OCI-LY3 (cell line): ENCODE measurements around the gene LHFPL3.
A peak's percentile ranks its signal among the peaks of the same experiment; 100 is the strongest.

Source experiments
- H2AFZ ChIP-seq: fragments of 200-600, 300-600 bp; shearing (Covaris generic); 2 replicates; pipeline ENCODE4 v1.6.0; 2014; ENCODE audit warnings: antibody characterized with exemption, low read depth, low read length
- H3K27ac ChIP-seq: fragments of 200-600, 300-600 bp; sonication (generic); 2 replicates; pipeline ENCODE4 v1.5.1; 2014; ENCODE audit warnings: mild to moderate bottlenecking, low read length, moderate library complexity, mixed read lengths
- H3K27me3 ChIP-seq: fragments of 200-600, 300-600 bp; sonication (generic); 2 replicates; pipeline ENCODE4 v1.6.1; 2014; ENCODE audit warnings: low read depth, low read length, mixed read lengths
- H3K36me3 ChIP-seq: fragments of 200-600, 300-600 bp; sonication (generic); replicated peaks from 2 replicates; pipeline ENCODE3; 2014; ENCODE audit warnings: low read depth, low read length, mixed read lengths
- H3K4me1 ChIP-seq: fragments of 300-600, 200-600 bp; sonication (generic); 2 replicates; pipeline ENCODE4 v1.6.1; 2014; ENCODE audit warnings: low read length, mixed read lengths
- H3K4me2 ChIP-seq: fragments of 200-600, 300-600 bp; sonication (generic); 2 replicates; pipeline ENCODE4 v1.6.1; 2014; ENCODE audit warnings: low read length, mixed read lengths
- H3K4me3 ChIP-seq: fragments of 300-600, 200-600 bp; sonication (generic); 2 replicates; pipeline ENCODE4 v1.5.1; 2014; ENCODE audit warnings: antibody characterized with exemption, mild to moderate bottlenecking, low read length, moderate library complexity
- H3K79me2 ChIP-seq: fragments of 300-600, 200-600 bp; shearing (Covaris generic); 2 replicates; pipeline ENCODE4 v1.6.1; 2014; ENCODE audit warnings: mild to moderate bottlenecking, low read length, mixed read lengths
- H3K9ac ChIP-seq: fragments of 300-600, 200-600 bp; shearing (Covaris generic); 2 replicates; pipeline ENCODE4 v1.6.0; 2014; ENCODE audit warnings: mild to moderate bottlenecking, low read length, moderate library complexity
- H3K9me3 ChIP-seq: fragments of 200-600, 300-600 bp; shearing (Covaris generic); 2 replicates; pipeline ENCODE4 v1.6.1; 2014; ENCODE audit warnings: low read length, mixed read lengths; ENCODE audit not compliant: insufficient read depth
- H4K20me1 ChIP-seq: fragments of 200-600, 300-600 bp; sonication (generic); 2 replicates; pipeline ENCODE4 v1.6.1; 2016; ENCODE audit warnings: low read length, mixed read lengths; ENCODE audit not compliant: insufficient read depth
- CTCF ChIP-seq: fragments of 200-600, 300-600 bp; sonication (generic); IDR thresholded peaks from 2 replicates; pipeline ENCODE4 v1.5.1; 2014; ENCODE audit warnings: antibody characterized with exemption, low read length, low read depth
- EZH2phosphoT487 ChIP-seq: fragments of 200-600 bp; shearing (Covaris generic); IDR thresholded peaks from 2 replicates; pipeline ENCODE4 v1.6.1; 2018; ENCODE audit warnings: antibody characterized with exemption, mixed run types, low read depth

LHFPL3 gene

GRCh38 chr7:104366390-104366789 is 38.0 kb downstream of the LHFPL3 start:
- Histone ChIP-seq H3K4me2 (peak overlapping the region; percentile 67), H3K36me3 (peaks cover 2% of the 10 kb centered on the region), H2AFZ (no peak overlapping the region), H3K9me3 (peaks cover 6% of the 10 kb centered on the region; the same call in 1 of the 2 replicates), H3K4me3 (peak overlapping the region; percentile 70), H3K4me1 (peaks cover 65% of the 10 kb centered on the region), H3K79me2 (peaks cover 25% of the 10 kb centered on the region), H4K20me1 (no peaks in the 10 kb centered on the region), H3K27ac (peak overlapping the region; percentile 91), H3K27me3 (no peaks in the 10 kb centered on the region), H3K9ac (peak overlapping the region; percentile 65; the same call in 1 of the 2 replicates)
- TF ChIP-seq EZH2phosphoT487 (no peak), CTCF (no peak)

- H3K27ac ChIP-seq = peak overlapping the region; percentile 91
- H3K4me2 ChIP-seq = peak overlapping the region; percentile 67
- no peaks in the 10 kb centered on the region for H4K20me1 ChIP-seq
- H3K9me3 ChIP-seq = no peaks in the 10 kb centered on the region; the same call in 1 of the 2 replicates
- H3K4me1 ChIP-seq = peaks cover 79% of the 10 kb centered on the region
- H3K9ac ChIP-seq = peak overlapping the region; percentile 65
- peaks cover 38% of the 10 kb centered on the region for H3K79me2 ChIP-seq
- H3K27me3 ChIP-seq = no peaks in the 10 kb centered on the region
- no peak overlapping the region; the same call in 1 of the 2 replicates for H2AFZ ChIP-seq
- peaks cover 4% of the 10 kb centered on the region for H3K36me3 ChIP-seq
- TF ChIP-seq CTCF (no peak), EZH2phosphoT487 (no peak)
- peak overlapping the region; percentile 70 for H3K4me3 ChIP-seq
Observed at GRCh38 chr7:104367926-104368325, 39.5 kb downstream of the LHFPL3 start.

DNA sequence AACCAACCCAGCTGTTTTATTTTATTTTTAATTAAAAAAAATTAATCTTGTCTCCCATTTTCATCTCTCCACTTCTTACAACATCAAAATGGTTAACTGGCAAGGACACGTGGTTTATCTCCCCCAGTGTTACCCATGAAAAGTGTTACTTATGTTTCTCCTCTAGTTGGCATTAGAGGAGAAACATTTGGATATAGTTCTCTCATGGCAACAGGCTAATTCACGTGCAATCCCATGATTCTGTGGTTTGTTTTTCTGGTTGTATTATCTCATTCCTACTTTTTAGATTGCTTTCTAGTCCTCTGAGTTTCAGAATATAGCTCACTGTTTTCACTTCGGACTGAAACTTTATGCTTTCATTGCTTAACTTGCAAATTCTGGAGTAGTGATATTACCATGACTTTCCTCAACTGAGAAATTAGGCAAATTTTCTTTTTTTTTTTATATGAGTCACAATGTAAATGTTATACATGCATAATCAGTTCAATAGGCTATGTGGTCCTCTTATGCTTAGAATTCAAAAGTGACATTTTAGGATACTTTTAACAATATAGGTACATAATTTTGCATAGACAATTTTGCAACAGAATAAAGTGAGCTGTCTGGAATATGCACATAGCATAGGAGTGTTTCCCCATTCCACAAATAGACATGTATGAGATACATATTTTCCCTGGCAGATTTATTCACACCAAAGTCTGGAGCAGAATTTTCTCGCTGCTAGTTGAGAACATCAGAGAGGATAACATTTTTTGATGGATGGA is 43.0 kb downstream of the LHFPL3 start:
- Histone ChIP-seq H2AFZ (no peak overlapping the region), H3K79me2 (peaks cover 57% of the 10 kb centered on the region), H3K9ac (peak overlapping the region; percentile 64), H3K9me3 (no peaks in the 10 kb centered on the region), H3K4me2 (peak overlapping the region; percentile 80), H4K20me1 (no peaks in the 10 kb centered on the region), H3K27me3 (no peaks in the 10 kb centered on the region), H3K27ac (peak overlapping the region; percentile 91), H3K4me3 (peak overlapping the region; percentile 62), H3K4me1 (peaks cover 65% of the 10 kb centered on the region), H3K36me3 (peaks cover 10% of the 10 kb centered on the region)
- TF ChIP-seq CTCF (no peak), EZH2phosphoT487 (peak; percentile 77)

- H3K27me3 ChIP-seq = no peaks in the 10 kb centered on the region
- H3K27ac ChIP-seq = peak overlapping the region; percentile 91
- no peaks in the 10 kb centered on the region for H4K20me1 ChIP-seq
- peaks cover 57% of the 10 kb centered on the region for H3K79me2 ChIP-seq
- no peaks in the 10 kb centered on the region for H3K9me3 ChIP-seq
- H2AFZ ChIP-seq = peak overlapping the region; percentile 13; the same call in 1 of the 2 replicates
- peak overlapping the region; percentile 62 for H3K4me3 ChIP-seq
- H3K36me3 ChIP-seq = peaks cover 10% of the 10 kb centered on the region
- peak overlapping the region; percentile 80 for H3K4me2 ChIP-seq
- TF ChIP-seq EZH2phosphoT487 = no peak
- no peak for TF ChIP-seq CTCF
- H3K4me1 ChIP-seq = peaks cover 59% of the 10 kb centered on the region
- H3K9ac ChIP-seq = peak overlapping the region; percentile 58
Observed at GRCh38 chr7:104371980-104372357, 43.6 kb downstream of the LHFPL3 start.
